IMR-90 (cell line): ENCODE measurements around the gene GTF2F2.

Experiments
- CEBPB ChIP-seq: IDR thresholded peaks from 2 replicates; pipeline ENCODE4 v1.6.1; 2012; ENCODE audit warnings: low read depth, low read length, improper control_type of control experiment
- CHD1 ChIP-seq: IDR thresholded peaks from 2 replicates; pipeline ENCODE4 v1.6.1; 2012; ENCODE audit warnings: low read depth, low read length, improper control_type of control experiment
- CTCF ChIP-seq: conservative IDR thresholded peaks from 2 replicates; pipeline ENCODE4 v1.5.1; 2012; ENCODE audit warnings: mild to moderate bottlenecking, low read depth, low read length, improper control_type of control experiment
- MXI1 ChIP-seq: IDR thresholded peaks from 2 replicates; pipeline ENCODE4 v1.6.1; 2012; ENCODE audit warnings: low read depth, mild to moderate bottlenecking, low read length, moderate library complexity, borderline replicate concordance
- POLR2A ChIP-seq: IDR thresholded peaks from 2 replicates; pipeline ENCODE4 v1.6.1; 2012; ENCODE audit warnings: mild to moderate bottlenecking, low read depth, low read length
- SMC3 ChIP-seq: fragments of 150-350 bp; IDR thresholded peaks from 2 replicates; pipeline ENCODE4 v1.6.1; 2016; ENCODE audit warnings: low read depth, mild to moderate bottlenecking, antibody characterized with exemption, low read length, moderate library complexity
- USF2 ChIP-seq: fragments of 150-350 bp; IDR thresholded peaks from 2 replicates; pipeline ENCODE4 v1.6.1; 2017; ENCODE audit warnings: mild to moderate bottlenecking, antibody characterized with exemption, low read length, low read depth

GRCh38 chr13:45218689-45219088, 98.4 kb downstream of the GTF2F2 start:
- TF ChIP-seq CTCF: no peak
- TF ChIP-seq CEBPB: no peak
- TF ChIP-seq POLR2A: no peak
- no peak for TF ChIP-seq USF2
- no peak for TF ChIP-seq CHD1
- TF ChIP-seq SMC3: no peak
- TF ChIP-seq MXI1: no peak
